ENCODE measurements around the gene PAPSS1. TPM values are rescaled to one million over a fixed set of nuclear protein-coding genes. Genes with fewer than 3 reads are reported as not detected.

Gene PAPSS1
- total and polyA plus RNA-seq, 2 of the 8 experiments (the other 6 are each of a cell fraction or from before 2014, with no cell fraction given), result 79.2 to 98.5 TPM

- TF ChIP-seq CHD7 (IDR thresholded peaks at IDR 0.05; ENCODE audit: insufficient replicate concordance, low read length) (no peak), CBX8 (IDR thresholded peaks at IDR 0.05; ENCODE audit: borderline replicate concordance, low read depth, low read length) (no peak)
Measured at GRCh38 chr4:107751670-107752069, 31.6 kb upstream of the PAPSS1 start (continued).

All from H1 (cell line).